Fibroblast of lung (primary cell): Measurements from ENCODE around the gene JADE2. TPM values are rescaled to one million over a fixed set of nuclear protein-coding genes. Genes with fewer than 3 reads are reported as not detected.

Experiments used
- DNase-seq, 2 donors: peaks; one replicate each; pipeline versions ENCODE4 v3.0.0 to v3.0.0-alpha.2; 2010; ENCODE audit warnings: low read depth in 2 of 2
- H2AFZ ChIP-seq: 2 replicates; pipeline ENCODE4 v1.5.1; 2012; ENCODE audit warnings: low read length, control low read depth, inconsistent platforms
- H3K27ac ChIP-seq: 2 replicates; pipeline ENCODE4 v1.5.1; 2011; ENCODE audit warnings: low read length, control low read depth; ENCODE audit not compliant: insufficient read depth
- H3K27me3 ChIP-seq: 2 replicates; pipeline ENCODE4 v1.5.1; 2011; ENCODE audit warnings: mild to moderate bottlenecking, low read length; ENCODE audit not compliant: control insufficient read depth, insufficient read depth
- H3K36me3 ChIP-seq: 2 replicates; pipeline ENCODE4 v1.5.1; 2011; ENCODE audit warnings: low read length; ENCODE audit not compliant: control insufficient read depth, insufficient read depth
- H3K4me1 ChIP-seq: 2 replicates; pipeline ENCODE4 v1.5.1; 2011; ENCODE audit warnings: low read length; ENCODE audit not compliant: control insufficient read depth, insufficient read depth; ENCODE audit errors: extremely low read depth
- H3K4me2 ChIP-seq: 2 replicates; pipeline ENCODE4 v1.5.1; 2011; ENCODE audit warnings: low read length, control low read depth; ENCODE audit not compliant: insufficient read depth; ENCODE audit errors: extremely low read depth
- H3K4me3 ChIP-seq, 4 experiments: fragments of 200-600 bp in 1 of 4; sonication (generic) in 1 of 4; replicated peaks in 1 of 4; 2 replicates each; pipeline ENCODE4 v1.5.1; 2011 to 2016; ENCODE audit warnings: low read length in 4 of 4, low read depth in 3 of 4, mild to moderate bottlenecking in 3 of 4, control low read depth in 2 of 4, inconsistent platforms in 1 of 4, mixed read lengths in 1 of 4; ENCODE audit not compliant: insufficient read depth in 1 of 4; ENCODE audit errors: control extremely low read depth in 1 of 4
- H3K79me2 ChIP-seq: 2 replicates; pipeline ENCODE4 v1.5.1; 2012; ENCODE audit warnings: mild to moderate bottlenecking, low read length, inconsistent platforms; ENCODE audit not compliant: control insufficient read depth, insufficient read depth
- H3K9ac ChIP-seq: 2 replicates; pipeline ENCODE4 v1.5.1; 2011; ENCODE audit warnings: mild to moderate bottlenecking, low read length, control low read depth; ENCODE audit not compliant: insufficient read depth
- H3K9me3 ChIP-seq: 2 replicates; pipeline ENCODE4 v1.5.1; 2012; ENCODE audit warnings: low read depth, low read length; ENCODE audit not compliant: control insufficient read depth, insufficient read depth
- H4K20me1 ChIP-seq: 2 replicates; pipeline ENCODE4 v1.5.1; 2011; ENCODE audit warnings: low read length; ENCODE audit not compliant: control insufficient read depth, insufficient read depth; ENCODE audit errors: extremely low read depth
- EZH2 ChIP-seq: IDR thresholded peaks from 2 replicates; pipeline ENCODE4 v1.5.1; 2012; ENCODE audit warnings: low read length, control low read depth, mild to moderate bottlenecking; ENCODE audit errors: missing control alignments
- polyA plus RNA-seq, 2 donors: library from polyadenylated mRNA; depleted of rRNA in 1 of 2; stranded (reverse) in 1 of 2; unstranded in 1 of 2; fragments of >200 nt; gene quantifications; 2 replicates each; pipeline ENCODE4 v1.2.1, GENCODE V29; 2011 to 2012; ENCODE audit warnings: missing spikeins in 1 of 2
- total RNA-seq: library from RNA; depleted of rRNA; stranded (reverse); fragments of >200 nt; gene quantifications from 2 replicates; pipeline ENCODE4 v1.2.1, GENCODE V29; 2014
- TF ChIP-seq, protein P1 (sequence below), 2 donors: IDR thresholded peaks in 1 of 2; conservative IDR thresholded peaks in 1 of 2; 1 replicate in 1 of 2; 2 replicates in 1 of 2; pipeline ENCODE4 v1.5.1; 2011 to 2012; ENCODE audit warnings: low read length in 2 of 2, control low read depth in 1 of 2, inconsistent platforms in 1 of 2, low read depth in 1 of 2, mild to moderate bottlenecking in 1 of 2

The JADE2 gene
- total and polyA plus RNA-seq, 2 donors (not counting 1 experiment from before 2014, with no cell fraction given) = 10.0 to 45.9 TPM

- Histone ChIP-seq H4K20me1 (no peaks in the 10 kb centered on the region), H3K4me1 (peaks cover 16% of the 10 kb centered on the region), H3K9me3 (no peaks in the 10 kb centered on the region), H3K79me2 (peaks cover 4% of the 10 kb centered on the region), H2AFZ (no peak overlapping the region), H3K4me2 (no peak overlapping the region), H3K27me3 (no peaks in the 10 kb centered on the region), H3K9ac (no peak overlapping the region), H3K4me3 (no peak overlapping the region), H3K27ac (no peak overlapping the region), H3K36me3 (peaks cover 32% of the 10 kb centered on the region)
- DNase-seq = no peak
- no peak for TF ChIP-seq EZH2
- TF ChIP-seq, protein P1, sequence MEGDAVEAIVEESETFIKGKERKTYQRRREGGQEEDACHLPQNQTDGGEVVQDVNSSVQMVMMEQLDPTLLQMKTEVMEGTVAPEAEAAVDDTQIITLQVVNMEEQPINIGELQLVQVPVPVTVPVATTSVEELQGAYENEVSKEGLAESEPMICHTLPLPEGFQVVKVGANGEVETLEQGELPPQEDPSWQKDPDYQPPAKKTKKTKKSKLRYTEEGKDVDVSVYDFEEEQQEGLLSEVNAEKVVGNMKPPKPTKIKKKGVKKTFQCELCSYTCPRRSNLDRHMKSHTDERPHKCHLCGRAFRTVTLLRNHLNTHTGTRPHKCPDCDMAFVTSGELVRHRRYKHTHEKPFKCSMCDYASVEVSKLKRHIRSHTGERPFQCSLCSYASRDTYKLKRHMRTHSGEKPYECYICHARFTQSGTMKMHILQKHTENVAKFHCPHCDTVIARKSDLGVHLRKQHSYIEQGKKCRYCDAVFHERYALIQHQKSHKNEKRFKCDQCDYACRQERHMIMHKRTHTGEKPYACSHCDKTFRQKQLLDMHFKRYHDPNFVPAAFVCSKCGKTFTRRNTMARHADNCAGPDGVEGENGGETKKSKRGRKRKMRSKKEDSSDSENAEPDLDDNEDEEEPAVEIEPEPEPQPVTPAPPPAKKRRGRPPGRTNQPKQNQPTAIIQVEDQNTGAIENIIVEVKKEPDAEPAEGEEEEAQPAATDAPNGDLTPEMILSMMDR (conservative IDR thresholded peaks at IDR 0.05 in 1 of 2, IDR thresholded peaks at IDR 0.05 in 1 of 2; ENCODE audit: low read depth in 1 of 2, low read length in 2 of 2) = no peak
Observed at GRCh38 chr5:134564396-134564795, 38.9 kb downstream of the JADE2 start.

DNA sequence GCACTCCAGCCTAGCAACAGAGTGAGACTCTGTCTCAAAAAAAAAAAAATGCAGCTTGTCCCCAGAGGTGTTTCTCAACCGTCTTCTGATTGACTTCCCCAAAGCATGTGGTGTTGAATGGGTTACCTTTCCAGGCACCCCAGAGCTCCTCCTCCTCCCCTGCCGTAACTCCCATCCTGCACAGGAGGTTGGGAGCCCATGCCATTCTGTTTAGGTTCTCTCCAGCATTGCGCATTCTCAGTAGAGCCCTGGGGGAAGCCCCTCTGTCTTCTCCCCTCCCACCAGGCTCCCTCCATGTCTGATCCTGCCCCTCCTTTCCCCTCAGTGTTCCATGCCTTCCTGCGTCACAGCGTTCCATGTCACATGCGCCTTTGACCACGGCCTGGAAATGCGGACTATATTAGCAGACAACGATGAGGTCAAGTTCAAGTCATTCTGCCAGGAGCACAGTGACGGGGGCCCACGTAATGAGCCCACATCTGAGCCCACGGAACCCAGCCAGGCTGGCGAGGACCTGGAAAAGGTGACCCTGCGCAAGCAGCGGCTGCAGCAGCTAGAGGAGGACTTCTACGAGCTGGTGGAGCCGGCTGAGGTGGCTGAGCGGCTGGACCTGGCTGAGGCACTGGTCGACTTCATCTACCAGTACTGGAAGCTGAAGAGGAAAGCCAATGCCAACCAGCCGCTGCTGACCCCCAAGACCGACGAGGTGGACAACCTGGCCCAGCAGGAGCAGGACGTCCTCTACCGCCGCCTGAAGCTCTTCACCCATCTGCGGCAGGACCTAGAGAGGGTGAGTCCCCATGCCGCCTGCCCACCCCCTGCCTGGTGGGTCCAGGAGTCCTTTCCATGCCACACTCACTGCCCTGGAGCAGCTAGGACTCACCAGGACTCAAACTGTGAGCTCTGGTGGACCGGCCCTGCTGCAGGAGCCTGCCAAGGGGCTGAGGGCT, 40.6 kb downstream of the JADE2 start:
- Histone ChIP-seq H3K4me1 (peaks cover 20% of the 10 kb centered on the region), H3K36me3 (peaks cover 29% of the 10 kb centered on the region)
- DNase-seq = no peak

DNA sequence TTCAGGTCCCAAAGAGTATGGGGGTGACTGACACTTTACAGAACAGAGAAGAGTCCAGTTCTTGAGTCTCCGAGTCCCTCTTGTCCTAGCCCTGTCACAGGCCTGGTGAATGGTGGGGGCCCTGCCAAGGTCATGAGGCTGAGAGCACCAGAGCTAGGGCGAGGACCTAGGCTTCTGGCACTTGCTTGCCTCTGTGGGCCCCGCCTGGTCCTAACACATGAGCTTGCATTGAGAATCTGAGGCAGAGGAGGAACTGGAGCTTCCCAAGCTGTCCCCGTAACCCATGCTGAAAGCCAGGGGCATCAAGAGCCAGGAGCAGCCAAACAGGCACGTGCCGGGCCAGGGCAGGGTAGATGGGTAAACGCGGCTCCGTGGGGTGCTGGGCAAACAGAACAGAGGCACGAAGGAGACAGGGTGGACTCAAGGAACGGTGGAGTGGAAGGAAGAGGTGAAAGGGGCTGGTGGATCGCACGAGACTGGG, 41.3 kb downstream of the JADE2 start:
- no peak overlapping the region for H3K27ac ChIP-seq
- peaks cover 13% of the 10 kb centered on the region for H3K79me2 ChIP-seq
- no peaks in the 10 kb centered on the region for H4K20me1 ChIP-seq
- H3K4me1 ChIP-seq = peaks cover 20% of the 10 kb centered on the region
- H3K4me2 ChIP-seq = no peak overlapping the region
- no peak for TF ChIP-seq EZH2
- TF ChIP-seq, protein P1 (conservative IDR thresholded peaks at IDR 0.05 in 1 of 2, IDR thresholded peaks at IDR 0.05 in 1 of 2; ENCODE audit: low read depth in 1 of 2, low read length in 2 of 2) = no peak
- no peak overlapping the region for H3K9ac ChIP-seq
- no peaks in the 10 kb centered on the region for H3K27me3 ChIP-seq
- peaks cover 31% of the 10 kb centered on the region for H3K36me3 ChIP-seq
- H3K9me3 ChIP-seq = no peaks in the 10 kb centered on the region
- H3K4me3 ChIP-seq = no peak overlapping the region
- H2AFZ ChIP-seq = no peak overlapping the region
- DNase-seq = no peak

More for the DNA sequence above, 40.6 kb downstream of the JADE2 start:
- Histone ChIP-seq H3K4me3 (no peak overlapping the region), H3K27ac (no peak overlapping the region), H3K79me2 (peaks cover 13% of the 10 kb centered on the region), H3K4me2 (no peak overlapping the region), H3K9me3 (no peaks in the 10 kb centered on the region), H2AFZ (no peak overlapping the region), H3K9ac (no peak overlapping the region), H3K27me3 (no peaks in the 10 kb centered on the region), H4K20me1 (no peaks in the 10 kb centered on the region)
- no peak for TF ChIP-seq EZH2
- TF ChIP-seq, protein P1 (conservative IDR thresholded peaks at IDR 0.05 in 1 of 2, IDR thresholded peaks at IDR 0.05 in 1 of 2; ENCODE audit: low read depth in 1 of 2, low read length in 2 of 2) = no peak
